ENCODE results near the gene NPB.

The NPB gene

GRCh38 chr17:81858967-81859905, 42.8 kb upstream of the NPB start:
- Histone ChIP-seq H3K9me3 (ENCODE audit: control insufficient read depth, low read length) (no peaks in the 10 kb centered on the region), H3K14ac (ENCODE audit: low read length in 2 of 2) (peak overlapping the region in 1 of 2 experiments; percentile 93), H3K9ac (ENCODE audit: low read length) (peak overlapping the region; percentile 93), H3K18ac (ENCODE audit: low read depth in 1 of 2, low read length in 2 of 2) (peak overlapping the region; percentile 40 to 79), H2BK15ac (ENCODE audit: low read depth, poor library complexity, severe bottlenecking) (no peak overlapping the region), H3K79me1 (replicated peaks; ENCODE audit: low read length, poor library complexity, severe bottlenecking) (peaks cover 5% of the 10 kb centered on the region), H2BK5ac (ENCODE audit: low read depth, low read length, poor library complexity, severe bottlenecking) (peak overlapping the region; percentile 58), H3K4ac (ENCODE audit: low read depth in 1 of 2, low read length in 2 of 2) (peak overlapping the region; percentile 85 to 90), H4K91ac (ENCODE audit: low read length) (peak overlapping the region; percentile 88), H3K4me2 (ENCODE audit: low read length, poor library complexity, severe bottlenecking) (peak overlapping the region; percentile 85), H3K27me3 (ENCODE audit: control insufficient read depth in 1 of 2, insufficient read depth in 1 of 2, low read length in 2 of 2) (no peaks in the 10 kb centered on the region), H2BK12ac (ENCODE audit: low read length in 2 of 2) (peak overlapping the region in 1 of 2 experiments; percentile 58), H3K27ac (ENCODE audit: low read length, poor library complexity, severe bottlenecking) (peak overlapping the region; percentile 68), H3K36me3 (ENCODE audit: control insufficient read depth in 1 of 2, insufficient read depth in 2 of 2, low read depth in 1 of 2, low read length in 2 of 2) (peaks cover 50 to 59% of the 10 kb centered on the region in 2 experiments), H4K8ac (ENCODE audit: low read length) (no peak overlapping the region), H2BK120ac (ENCODE audit: low read depth, low read length) (peak overlapping the region; percentile 95), H2AK5ac (ENCODE audit: low read length, severe bottlenecking) (peak overlapping the region; percentile 39), H3K4me3 (ENCODE audit: insufficient read depth in 1 of 2, low read depth in 1 of 2, low read length in 2 of 2) (peak overlapping the region; percentile 77 to 93), H2AFZ (ENCODE audit: low read depth, low read length) (no peak overlapping the region), H3K4me1 (ENCODE audit: control insufficient read depth, insufficient read depth, low read depth, low read length) (peaks cover 35% of the 10 kb centered on the region), H3K23ac (ENCODE audit: low read length in 2 of 2) (peak overlapping the region; percentile 24 to 40)
- DNase-seq: peak; percentile 40
- 66% methylated on average over 23 of the region's 23 CpGs for WGBS

- Histone ChIP-seq H2BK120ac (ENCODE audit: low read depth, low read length) (peak within 1 kb of the TSS; percentile 95), H2BK5ac (ENCODE audit: low read depth, low read length, poor library complexity, severe bottlenecking) (peak within 1 kb of the TSS; percentile 94), H3K4me2 (ENCODE audit: low read length, poor library complexity, severe bottlenecking) (peak within 1 kb of the TSS; percentile 88), H4K8ac (ENCODE audit: low read length) (peak within 1 kb of the TSS; percentile 96), H3K23ac (ENCODE audit: low read length in 2 of 2) (peak within 1 kb of the TSS; percentile 24 to 94), H3K9ac (ENCODE audit: low read length) (peak within 1 kb of the TSS; percentile 94), H3K4me1 (ENCODE audit: control insufficient read depth, insufficient read depth, low read depth, low read length) (peaks cover 37% of the 10 kb centered on the region), H3K27me3 (ENCODE audit: control insufficient read depth in 1 of 2, insufficient read depth in 1 of 2, low read length in 2 of 2) (no peaks in the 10 kb centered on the region), H3K9me3 (ENCODE audit: control insufficient read depth, low read length) (no peaks in the 10 kb centered on the region), H3K79me1 (replicated peaks; ENCODE audit: low read length, poor library complexity, severe bottlenecking) (peaks cover 5% of the 10 kb centered on the region), H2AK5ac (ENCODE audit: low read length, severe bottlenecking) (peak within 1 kb of the TSS; percentile 94), H3K14ac (ENCODE audit: low read length in 2 of 2) (peak within 1 kb of the TSS in 1 of 2 experiments; percentile 100), H2AFZ (ENCODE audit: low read depth, low read length) (peak within 1 kb of the TSS; percentile 96), H2BK15ac (ENCODE audit: low read depth, poor library complexity, severe bottlenecking) (no peak within 1 kb of the TSS), H3K4ac (ENCODE audit: low read depth in 1 of 2, low read length in 2 of 2) (peak within 1 kb of the TSS; percentile 96 to 100), H3K36me3 (ENCODE audit: control insufficient read depth in 1 of 2, insufficient read depth in 2 of 2, low read depth in 1 of 2, low read length in 2 of 2) (peaks cover 41 to 53% of the 10 kb centered on the region in 2 experiments), H3K18ac (ENCODE audit: low read depth in 1 of 2, low read length in 2 of 2) (peak within 1 kb of the TSS; percentile 97 to 100), H3K4me3 (ENCODE audit: insufficient read depth in 1 of 2, low read depth in 1 of 2, low read length in 2 of 2) (peak within 1 kb of the TSS; percentile 93 to 100), H2BK12ac (ENCODE audit: low read length in 2 of 2) (peak within 1 kb of the TSS in 1 of 2 experiments; percentile 58), H4K91ac (ENCODE audit: low read length) (peak within 1 kb of the TSS; percentile 100), H3K27ac (ENCODE audit: low read length, poor library complexity, severe bottlenecking) (peak within 1 kb of the TSS; percentile 83)
- under 1% methylated on average over 88 of the region's 95 CpGs for WGBS
- DNase-seq: no peak
Observed at GRCh38 chr17:81859906-81860755, 41.9 kb upstream of the NPB start, which contains the start of gene P4HB. P4HB (minus strand) TSS chr17:81860535; CDS start chr17:81860471, 64 bp downstream.

GRCh38 chr17:81860756-81861568, 41.1 kb upstream of the NPB start:
- Histone ChIP-seq H3K4me3 (ENCODE audit: insufficient read depth in 1 of 2, low read depth in 1 of 2, low read length in 2 of 2) (peak overlapping the region; percentile 91 to 100), H3K9ac (ENCODE audit: low read length) (peak overlapping the region; percentile 94), H3K4ac (ENCODE audit: low read depth in 1 of 2, low read length in 2 of 2) (peak overlapping the region; percentile 96 to 100), H3K27ac (ENCODE audit: low read length, poor library complexity, severe bottlenecking) (peak overlapping the region; percentile 83), H2BK15ac (ENCODE audit: low read depth, poor library complexity, severe bottlenecking) (no peak overlapping the region), H2BK5ac (ENCODE audit: low read depth, low read length, poor library complexity, severe bottlenecking) (peak overlapping the region; percentile 94), H3K14ac (ENCODE audit: low read length in 2 of 2) (peak overlapping the region in 1 of 2 experiments; percentile 100), H3K9me3 (ENCODE audit: control insufficient read depth, low read length) (no peaks in the 10 kb centered on the region), H2BK12ac (ENCODE audit: low read length in 2 of 2) (peak overlapping the region in 1 of 2 experiments; percentile 57), H2BK120ac (ENCODE audit: low read depth, low read length) (peak overlapping the region; percentile 73), H3K4me2 (ENCODE audit: low read length, poor library complexity, severe bottlenecking) (peak overlapping the region; percentile 88), H3K79me1 (replicated peaks; ENCODE audit: low read length, poor library complexity, severe bottlenecking) (peaks cover 7% of the 10 kb centered on the region), H4K91ac (ENCODE audit: low read length) (peak overlapping the region; percentile 100), H4K8ac (ENCODE audit: low read length) (peak overlapping the region; percentile 96), H3K18ac (ENCODE audit: low read depth in 1 of 2, low read length in 2 of 2) (peak overlapping the region; percentile 97 to 100), H3K27me3 (ENCODE audit: control insufficient read depth in 1 of 2, insufficient read depth in 1 of 2, low read length in 2 of 2) (no peaks in the 10 kb centered on the region), H2AK5ac (ENCODE audit: low read length, severe bottlenecking) (peak overlapping the region; percentile 94), H2AFZ (ENCODE audit: low read depth, low read length) (peak overlapping the region; percentile 96), H3K4me1 (ENCODE audit: control insufficient read depth, insufficient read depth, low read depth, low read length) (peaks cover 44% of the 10 kb centered on the region), H3K23ac (ENCODE audit: low read length in 2 of 2) (peak overlapping the region in 1 of 2 experiments; percentile 94), H3K36me3 (ENCODE audit: control insufficient read depth in 1 of 2, insufficient read depth in 2 of 2, low read depth in 1 of 2, low read length in 2 of 2) (peaks cover 40 to 53% of the 10 kb centered on the region in 2 experiments)
- DNase-seq: peak; percentile 100
- WGBS: under 1% methylated on average over 70 of the region's 74 CpGs

Data from mesenchymal stem cell (in vitro differentiated cells and primary cell).